Calu3 (cell line): ENCODE results near the gene BCL2L13. TPM values are rescaled to one million over a fixed set of nuclear protein-coding genes. Genes with fewer than 3 reads are reported as not detected.

ENCODE experiments used
- BruUV-seq: library from RNA; stranded (reverse); fragments of 400-500 nt; replicated peaks from 2 replicates; lab custom pipeline; 2021; lab: Mats Ljungman, UMichigan
- CTCF ChIA-PET: fragments of 300-600 bp; sonication (Branson Sonifier 250); formaldehyde crosslinking; loops from one replicate; lab custom pipeline; 2022; ENCODE audit warnings: antibody characterized with exemption; lab: Charles Lee
- DNase-seq: peaks from one replicate; pipeline ENCODE4 v3.0.0; 2022
- H3K27ac Mint-ChIP-seq: one replicate; pipeline ENCODE4 v1.8.0; 2022; ENCODE audit warnings: mixed read lengths; ENCODE audit not compliant: unreplicated experiment
- H3K27me3 Mint-ChIP-seq: one replicate; pipeline ENCODE4 v1.8.0; 2022; ENCODE audit warnings: mixed read lengths; ENCODE audit not compliant: unreplicated experiment
- H3K36me3 Mint-ChIP-seq: one replicate; pipeline ENCODE4 v1.8.0; 2022; ENCODE audit warnings: mild to moderate bottlenecking, moderate library complexity, mixed read lengths; ENCODE audit not compliant: insufficient read depth, unreplicated experiment
- H3K4me1 Mint-ChIP-seq: one replicate; pipeline ENCODE4 v1.8.0; 2022; ENCODE audit warnings: mild to moderate bottlenecking, low read depth, mixed read lengths; ENCODE audit not compliant: unreplicated experiment
- H3K4me3 Mint-ChIP-seq: one replicate; pipeline ENCODE4 v1.8.0; 2022; ENCODE audit warnings: mild to moderate bottlenecking, low read depth, moderate library complexity, mixed read lengths; ENCODE audit not compliant: unreplicated experiment
- H3K9me3 Mint-ChIP-seq: one replicate; pipeline ENCODE4 v1.8.0; 2022; ENCODE audit warnings: low read depth, mixed read lengths; ENCODE audit not compliant: unreplicated experiment
- intact Hi-C: fragments of 100-400 bp; cut with micrococcal nuclease; formaldehyde crosslinking; loops from one replicate; pipeline ENCODE4 v1.10.0; 2022; ENCODE audit not compliant: unreplicated experiment
- total RNA-seq: library from RNA; stranded (reverse); gene quantifications from 2 replicates; pipeline ENCODE4 v1.2.3, GENCODE V29; 2022
- TF ChIP-seq, protein P1 (sequence below): fragments of 200-600 bp; IDR thresholded peaks from one replicate; pipeline ENCODE4 v1.8.0; 2022; ENCODE audit warnings: antibody characterized with exemption; ENCODE audit not compliant: unreplicated experiment

The BCL2L13 gene
- total RNA-seq, 1 experiment from 2014 or later, result 49.3 TPM

DNA sequence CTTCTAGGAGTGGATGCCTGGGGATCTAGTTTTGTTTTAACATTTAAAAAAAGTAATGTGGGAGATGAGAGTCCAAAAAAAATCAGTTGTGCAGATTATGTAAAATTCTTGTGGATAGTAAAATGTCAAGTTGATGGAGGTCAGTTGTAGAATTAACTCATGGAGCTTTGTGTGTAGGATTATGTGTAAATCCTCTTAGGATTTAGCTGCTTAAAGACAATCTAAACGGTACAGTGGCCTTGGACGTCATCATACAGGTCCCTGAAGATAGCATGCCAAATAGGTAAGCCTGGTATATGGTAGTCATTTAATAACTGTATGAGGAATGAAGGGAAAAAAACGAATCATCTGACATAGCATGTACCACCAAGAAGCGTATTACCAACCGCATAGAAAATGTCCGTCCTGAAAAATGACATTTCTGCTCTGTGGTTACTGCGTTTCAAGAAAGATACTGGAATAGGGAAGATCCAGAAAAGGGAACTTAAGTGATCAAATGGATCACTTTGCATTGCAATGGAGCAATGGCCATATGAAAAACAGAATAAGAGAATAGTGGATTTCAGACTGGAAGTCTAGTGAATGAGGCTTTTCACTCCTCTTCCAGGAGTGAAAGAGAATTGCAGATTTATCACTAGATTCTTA, 61.3 kb downstream of the BCL2L13 start:
- no peaks in the 10 kb centered on the region for H3K4me1 Mint-ChIP-seq
- intact Hi-C loops, result loop anchor here (5.0 to 10.0 kb wide), 2 partner anchors 73 to 145 kb away; partner anchors contain the start of gene ATP6V1E1
- CTCF ChIA-PET, result interaction anchor here (0.9 kb wide), 1 partner anchor 141 kb away, joined by 3 read pairs; no protein-coding TSS in a partner anchor
- H3K9me3 Mint-ChIP-seq, result no peaks in the 10 kb centered on the region
- DNase-seq, result no peak
- H3K27me3 Mint-ChIP-seq, result no peaks in the 10 kb centered on the region
- no peak overlapping the region for H3K27ac Mint-ChIP-seq
- no peaks in the 10 kb centered on the region for H3K36me3 Mint-ChIP-seq
- no peak overlapping the region for H3K4me3 Mint-ChIP-seq
- BruUV-seq, result no TSS peak
- TF ChIP-seq, protein P1, sequence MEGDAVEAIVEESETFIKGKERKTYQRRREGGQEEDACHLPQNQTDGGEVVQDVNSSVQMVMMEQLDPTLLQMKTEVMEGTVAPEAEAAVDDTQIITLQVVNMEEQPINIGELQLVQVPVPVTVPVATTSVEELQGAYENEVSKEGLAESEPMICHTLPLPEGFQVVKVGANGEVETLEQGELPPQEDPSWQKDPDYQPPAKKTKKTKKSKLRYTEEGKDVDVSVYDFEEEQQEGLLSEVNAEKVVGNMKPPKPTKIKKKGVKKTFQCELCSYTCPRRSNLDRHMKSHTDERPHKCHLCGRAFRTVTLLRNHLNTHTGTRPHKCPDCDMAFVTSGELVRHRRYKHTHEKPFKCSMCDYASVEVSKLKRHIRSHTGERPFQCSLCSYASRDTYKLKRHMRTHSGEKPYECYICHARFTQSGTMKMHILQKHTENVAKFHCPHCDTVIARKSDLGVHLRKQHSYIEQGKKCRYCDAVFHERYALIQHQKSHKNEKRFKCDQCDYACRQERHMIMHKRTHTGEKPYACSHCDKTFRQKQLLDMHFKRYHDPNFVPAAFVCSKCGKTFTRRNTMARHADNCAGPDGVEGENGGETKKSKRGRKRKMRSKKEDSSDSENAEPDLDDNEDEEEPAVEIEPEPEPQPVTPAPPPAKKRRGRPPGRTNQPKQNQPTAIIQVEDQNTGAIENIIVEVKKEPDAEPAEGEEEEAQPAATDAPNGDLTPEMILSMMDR, result no peak

DNA sequence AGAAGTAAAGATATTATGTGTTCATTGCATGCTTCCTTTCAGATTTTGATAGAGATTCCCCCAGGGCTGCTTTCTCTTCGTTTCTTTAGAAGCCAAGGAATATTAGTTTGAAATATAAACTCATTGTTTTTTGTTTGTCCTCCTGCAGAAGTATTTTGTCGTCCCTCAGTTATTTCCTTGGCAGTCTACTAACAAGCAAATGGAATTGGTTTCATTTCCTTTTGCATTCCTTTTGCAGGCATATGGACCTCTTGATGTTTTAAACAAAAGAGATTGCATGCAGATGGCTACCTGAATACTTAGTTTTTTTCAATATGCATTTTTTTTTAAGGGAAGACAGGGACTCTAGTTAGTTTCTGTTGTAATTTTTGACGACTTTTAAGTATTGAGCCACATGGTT, 62.2 kb downstream of the BCL2L13 start:
- intact Hi-C loops, result loop anchor here (5.0 to 10.0 kb wide), 2 partner anchors 73 to 146 kb away; partner anchors contain the start of gene ATP6V1E1
- Mint-ChIP-seq H3K4me3 (no peak overlapping the region), H3K36me3 (no peaks in the 10 kb centered on the region), H3K4me1 (peaks cover 1% of the 10 kb centered on the region), H3K27ac (no peak overlapping the region), H3K27me3 (no peaks in the 10 kb centered on the region), H3K9me3 (no peaks in the 10 kb centered on the region)
- no peak for DNase-seq
- CTCF ChIA-PET, result interaction anchor here (0.9 kb wide), 1 partner anchor 142 kb away, joined by 3 read pairs; no protein-coding TSS in a partner anchor
- TF ChIP-seq, protein P1, result no peak
- BruUV-seq, result no TSS peak

DNA sequence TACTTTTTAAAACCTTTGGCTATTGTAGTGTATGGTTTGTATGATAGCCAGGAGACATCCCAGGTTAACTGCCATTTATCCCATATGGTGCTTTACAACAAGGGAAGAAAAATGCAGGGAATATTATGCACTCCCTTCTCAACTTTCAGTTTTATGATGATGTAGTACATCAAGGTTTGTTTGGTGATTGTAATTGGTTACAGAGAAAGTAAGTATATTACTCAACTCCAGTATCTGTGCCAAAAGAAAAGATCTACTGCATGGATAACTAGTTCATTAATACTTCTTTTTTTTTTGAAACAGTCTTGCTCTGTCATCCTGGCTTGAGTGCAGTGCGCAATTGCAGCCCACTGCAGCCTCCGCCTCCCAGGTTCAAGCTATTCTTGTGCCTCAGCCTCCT, 65.3 kb downstream of the BCL2L13 start:
- Mint-ChIP-seq H3K4me1 (peaks cover 13% of the 10 kb centered on the region), H3K36me3 (peaks cover 7% of the 10 kb centered on the region), H3K9me3 (no peaks in the 10 kb centered on the region), H3K4me3 (no peak overlapping the region), H3K27ac (no peak overlapping the region), H3K27me3 (no peaks in the 10 kb centered on the region)
- CTCF ChIA-PET, result no interaction called here
- no peak for DNase-seq
- intact Hi-C loops, result loop anchor here (5.0 to 10.0 kb wide), 2 partner anchors 77 to 149 kb away; partner anchors contain the start of gene ATP6V1E1
- TF ChIP-seq, protein P1, result no peak
- BruUV-seq, result no TSS peak

DNA sequence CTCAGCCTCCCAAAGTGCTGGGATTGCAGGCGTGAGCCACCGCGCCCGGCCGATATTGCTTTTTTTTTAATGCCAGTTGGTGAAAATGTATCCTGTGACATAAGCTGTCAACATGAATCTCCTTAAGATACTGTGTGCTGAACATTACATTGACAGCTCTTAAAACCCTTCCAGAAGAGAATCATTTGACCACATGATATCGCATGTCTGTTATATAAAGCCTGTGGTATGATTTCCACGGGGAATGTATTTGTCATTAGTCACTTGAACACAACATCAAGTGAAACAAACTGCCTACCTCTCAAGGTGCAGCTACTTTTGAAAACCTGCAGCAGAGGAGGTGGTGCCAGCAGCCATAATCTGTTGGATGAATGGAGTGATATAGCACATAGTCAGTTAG, 67.0 kb downstream of the BCL2L13 start:
- CTCF ChIA-PET, result interaction anchor here (0.6 to 1.7 kb wide), 2 partner anchors 147 to 351 kb away, joined by 4 to 12 read pairs; no protein-coding TSS in a partner anchor
- TF ChIP-seq, protein P1, result no peak
- Mint-ChIP-seq H3K27me3 (no peaks in the 10 kb centered on the region), H3K9me3 (no peaks in the 10 kb centered on the region), H3K4me3 (no peak overlapping the region), H3K27ac (peak overlapping the region; percentile 96), H3K4me1 (peaks cover 13% of the 10 kb centered on the region), H3K36me3 (peaks cover 11% of the 10 kb centered on the region)
- intact Hi-C loops, result loop anchor here (10.0 kb wide), 1 partner anchor 151 kb away; no protein-coding TSS in a partner anchor
- BruUV-seq, result no TSS peak
- DNase-seq, result no peak
